GM23338 (cell line): ENCODE data around the gene CRY1. TPM values are rescaled to one million over a fixed set of nuclear protein-coding genes. Genes with fewer than 3 reads are reported as not detected.

Experiments used
- ATAC-seq: fragments of 200-7000 bp; cut with Tn5 transposase; 3 replicates; pipeline ENCODE4 v1.9.1; 2020
- DNase-seq: peaks from one replicate; pipeline ENCODE4 v3.0.0-alpha.2; 2015; ENCODE audit warnings: low spot score
- H2AFZ ChIP-seq: fragments of 200-600 bp; sonication (generic); 2 replicates; pipeline ENCODE4 v1.8.0; 2016; ENCODE audit warnings: antibody characterized with exemption, mild to moderate bottlenecking, moderate library complexity
- H3F3A ChIP-seq: fragments of 200-600 bp; sonication (generic); replicated peaks from 2 replicates; pipeline ENCODE4 v1.8.0; 2017; ENCODE audit warnings: antibody characterized with exemption, mixed run types, low read depth
- H3K27ac ChIP-seq: fragments of 200-600 bp; sonication (generic); 2 replicates; pipeline ENCODE4 v1.6.1; 2016; ENCODE audit warnings: low read depth
- H3K27me3 ChIP-seq: fragments of 200-600 bp; sonication (generic); 2 replicates; pipeline ENCODE4 v1.8.0; 2016; ENCODE audit warnings: mild to moderate bottlenecking, mixed run types, moderate library complexity; ENCODE audit not compliant: insufficient read depth
- H3K36me3 ChIP-seq: fragments of 200-600 bp; sonication (generic); 2 replicates; pipeline ENCODE4 v1.8.0; 2016; ENCODE audit warnings: mild to moderate bottlenecking; ENCODE audit not compliant: insufficient read depth
- H3K4me1 ChIP-seq: fragments of 200-600 bp; sonication (generic); 2 replicates; pipeline ENCODE4 v1.8.0; 2016; ENCODE audit warnings: mild to moderate bottlenecking, moderate library complexity; ENCODE audit not compliant: insufficient read depth
- H3K4me2 ChIP-seq: fragments of 200-600 bp; sonication (generic); 2 replicates; pipeline ENCODE4 v1.7.1; 2017; ENCODE audit warnings: mixed run types
- H3K4me3 ChIP-seq: fragments of 200-600 bp; sonication (generic); 2 replicates; pipeline ENCODE4 v1.6.1; 2016; ENCODE audit warnings: mixed run types
- H3K79me2 ChIP-seq: fragments of 200-600 bp; sonication (generic); replicated peaks from 2 replicates; pipeline ENCODE4 v1.8.0; 2017; ENCODE audit warnings: mild to moderate bottlenecking; ENCODE audit not compliant: insufficient read depth
- H3K9me2 ChIP-seq: fragments of 200-600 bp; sonication (generic); 2 replicates; pipeline ENCODE4 v1.8.0; 2017; ENCODE audit not compliant: insufficient read depth
- H4K20me1 ChIP-seq: fragments of 200-600 bp; sonication (generic); replicated peaks from 2 replicates; pipeline ENCODE4 v1.8.0; 2017; ENCODE audit warnings: mild to moderate bottlenecking; ENCODE audit not compliant: insufficient read depth
- H3K27ac Mint-ChIP-seq: 2 replicates; pipeline ENCODE4 v1.8.0; 2020; ENCODE audit warnings: inconsistent platforms, mild to moderate bottlenecking, moderate library complexity, mixed read lengths
- H3K27me3 Mint-ChIP-seq: 3 replicates; pipeline ENCODE4 v1.8.0; 2022; ENCODE audit warnings: low read depth, mild to moderate bottlenecking, moderate library complexity, mixed read lengths, inconsistent platforms; ENCODE audit not compliant: insufficient read depth, poor library complexity
- H3K36me3 Mint-ChIP-seq: 3 replicates; pipeline ENCODE4 v1.8.0; 2021; ENCODE audit warnings: low read depth, mild to moderate bottlenecking, inconsistent platforms, moderate library complexity, mixed read lengths
- H3K4me1 Mint-ChIP-seq: 3 replicates; pipeline ENCODE4 v1.8.0; 2020; ENCODE audit warnings: mild to moderate bottlenecking, inconsistent platforms, mixed read lengths
- H3K4me3 Mint-ChIP-seq: 3 replicates; pipeline ENCODE4 v1.8.0; 2021; ENCODE audit warnings: moderate library complexity, mild to moderate bottlenecking, inconsistent platforms, mixed read lengths
- H3K9me3 Mint-ChIP-seq: 3 replicates; pipeline ENCODE4 v1.8.0; 2020; ENCODE audit warnings: moderate library complexity, mild to moderate bottlenecking, inconsistent platforms, mixed read lengths
- CREB1 ChIP-seq: fragments of 250-450 bp; sonication (Bioruptor Pico); IDR thresholded peaks from 2 replicates; pipeline ENCODE4 v1.5.0; 2020; ENCODE audit warnings: low read depth, mild to moderate bottlenecking, moderate library complexity
- ETS1 ChIP-seq: IDR thresholded peaks from 2 replicates; pipeline ENCODE4 v1.6.1; 2016; ENCODE audit warnings: antibody characterized with exemption
- EZH2 ChIP-seq: fragments of 200-600 bp; sonication (generic); IDR thresholded peaks from one replicate; pipeline ENCODE4 v1.8.0; 2017; ENCODE audit warnings: antibody characterized with exemption, mild to moderate bottlenecking, low read depth; ENCODE audit not compliant: unreplicated experiment
- EZH2phosphoT487 ChIP-seq: fragments of 200-600 bp; sonication (generic); IDR thresholded peaks from one replicate; pipeline ENCODE4 v1.8.1; 2018; ENCODE audit warnings: antibody characterized with exemption; ENCODE audit not compliant: unreplicated experiment
- JUNB ChIP-seq: IDR thresholded peaks from one replicate; pipeline ENCODE4 v1.6.1; 2016; ENCODE audit warnings: antibody characterized with exemption; ENCODE audit not compliant: unreplicated experiment
- NANOG ChIP-seq: IDR thresholded peaks from 2 replicates; pipeline ENCODE4 v1.6.1; 2016; ENCODE audit warnings: antibody characterized with exemption, borderline replicate concordance
- POLR2AphosphoS5 ChIP-seq: IDR thresholded peaks from 2 replicates; pipeline ENCODE4 v1.6.1; 2016; ENCODE audit warnings: antibody characterized with exemption, low read depth
- REST ChIP-seq: IDR thresholded peaks from one replicate; pipeline ENCODE4 v1.6.1; 2018; ENCODE audit warnings: antibody characterized with exemption; ENCODE audit not compliant: unreplicated experiment
- STAT1 ChIP-seq: IDR thresholded peaks from one replicate; pipeline ENCODE4 v1.6.1; 2016; ENCODE audit warnings: antibody characterized with exemption; ENCODE audit not compliant: unreplicated experiment
- ZNF114 ChIP-seq: fragments of 250-450 bp; sonication (Bioruptor Pico); IDR thresholded peaks from 2 replicates; pipeline ENCODE4 v1.5.0; 2020; ENCODE audit warnings: mild to moderate bottlenecking, moderate library complexity
- ZNF331 ChIP-seq: fragments of 250-450 bp; sonication (Bioruptor Pico); IDR thresholded peaks from 2 replicates; pipeline ENCODE4 v1.5.0; 2020; ENCODE audit warnings: low read depth, mild to moderate bottlenecking, moderate library complexity
- polyA plus RNA-seq: library from polyadenylated mRNA; unstranded; fragments of >200 nt; fragmentation: Nextera tagmentation; extraction: Ambion mirVana; gene quantifications from 2 replicates; pipeline ENCODE4 v1.2.1, GENCODE V29; 2016
- total RNA-seq: library from RNA; depleted of rRNA; stranded (reverse); fragments of >200 nt; shearing (Covaris generic); gene quantifications from 2 replicates; pipeline ENCODE4 v1.2.3, GENCODE V29; 2014
- TF ChIP-seq, protein P1 (sequence below), 2 experiments: fragments of 200-600 bp in 1 of 2; sonication (generic) in 1 of 2; conservative IDR thresholded peaks; 2 replicates each; pipeline versions ENCODE4 v1.5.1 to v1.6.1; 2016 to 2017; ENCODE audit warnings: antibody characterized with exemption in 2 of 2, low read depth in 2 of 2, mild to moderate bottlenecking in 2 of 2, moderate library complexity in 1 of 2

CRY1 gene
- total and polyA plus RNA-seq, 2 experiments from 2014 or later = 27.7 to 28.2 TPM

GRCh38 chr12:107053709-107054108, 39.6 kb downstream of the CRY1 start (continued):
- TF ChIP-seq ETS1 = no peak
- no peak for TF ChIP-seq REST
- TF ChIP-seq EZH2phosphoT487 = no peak
- no peak for TF ChIP-seq NANOG
- no peak for TF ChIP-seq ZNF114
- no peak for TF ChIP-seq STAT1
- TF ChIP-seq, protein P1, sequence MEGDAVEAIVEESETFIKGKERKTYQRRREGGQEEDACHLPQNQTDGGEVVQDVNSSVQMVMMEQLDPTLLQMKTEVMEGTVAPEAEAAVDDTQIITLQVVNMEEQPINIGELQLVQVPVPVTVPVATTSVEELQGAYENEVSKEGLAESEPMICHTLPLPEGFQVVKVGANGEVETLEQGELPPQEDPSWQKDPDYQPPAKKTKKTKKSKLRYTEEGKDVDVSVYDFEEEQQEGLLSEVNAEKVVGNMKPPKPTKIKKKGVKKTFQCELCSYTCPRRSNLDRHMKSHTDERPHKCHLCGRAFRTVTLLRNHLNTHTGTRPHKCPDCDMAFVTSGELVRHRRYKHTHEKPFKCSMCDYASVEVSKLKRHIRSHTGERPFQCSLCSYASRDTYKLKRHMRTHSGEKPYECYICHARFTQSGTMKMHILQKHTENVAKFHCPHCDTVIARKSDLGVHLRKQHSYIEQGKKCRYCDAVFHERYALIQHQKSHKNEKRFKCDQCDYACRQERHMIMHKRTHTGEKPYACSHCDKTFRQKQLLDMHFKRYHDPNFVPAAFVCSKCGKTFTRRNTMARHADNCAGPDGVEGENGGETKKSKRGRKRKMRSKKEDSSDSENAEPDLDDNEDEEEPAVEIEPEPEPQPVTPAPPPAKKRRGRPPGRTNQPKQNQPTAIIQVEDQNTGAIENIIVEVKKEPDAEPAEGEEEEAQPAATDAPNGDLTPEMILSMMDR (conservative IDR thresholded peaks at IDR 0.05; ENCODE audit: low read depth in 2 of 2) = no peak
- no peak for TF ChIP-seq JUNB
- TF ChIP-seq ZNF331 (CRISPR knock-in tag) = no peak

DNA sequence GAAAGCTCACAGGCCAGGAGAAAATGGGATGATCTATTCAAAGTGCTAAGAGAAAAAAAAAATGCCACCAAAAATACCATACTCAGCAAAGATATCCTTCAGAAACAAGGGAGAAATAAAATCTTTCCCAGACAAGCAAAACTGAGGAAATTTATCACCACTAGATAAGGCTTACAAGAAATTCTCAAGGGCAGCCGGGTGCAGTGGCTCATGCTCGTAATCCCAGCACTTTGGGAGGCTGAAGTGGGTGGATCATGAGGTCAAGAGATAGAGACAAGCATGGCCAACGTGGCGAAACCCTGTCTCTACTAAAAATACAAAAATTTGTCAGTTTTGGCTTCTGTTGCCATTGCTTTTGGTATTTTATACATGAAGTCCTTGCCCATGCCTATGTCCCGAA, 48.2 kb downstream of the CRY1 start:
- H3K27me3 ChIP-seq = no peaks in the 10 kb centered on the region
- H3K27ac ChIP-seq = no peak overlapping the region
- Mint-ChIP-seq H3K4me3 (no peak overlapping the region), H3K9me3 (peaks cover 11% of the 10 kb centered on the region), H3K36me3 (peaks cover 17% of the 10 kb centered on the region), H3K27ac (no peak overlapping the region), H3K27me3 (no peaks in the 10 kb centered on the region), H3K4me1 (no peaks in the 10 kb centered on the region)
- H3K9me2 ChIP-seq = no peaks in the 10 kb centered on the region; the same call in 1 of the 2 replicates
- no peaks in the 10 kb centered on the region for H3K4me1 ChIP-seq
- no peaks in the 10 kb centered on the region; the same call in 1 of the 2 replicates for H3K36me3 ChIP-seq
- DNase-seq (no peak), ATAC-seq (no peak)
- no peak overlapping the region for H2AFZ ChIP-seq
- peaks cover 20% of the 10 kb centered on the region for H3K79me2 ChIP-seq
- no peak overlapping the region for H3K4me3 ChIP-seq
- H4K20me1 ChIP-seq = no peaks in the 10 kb centered on the region; the same call in 1 of the 2 replicates
- no peaks in the 10 kb centered on the region for H3F3A ChIP-seq
- H3K4me2 ChIP-seq = no peak overlapping the region
- TF ChIP-seq EZH2phosphoT487 (no peak), POLR2AphosphoS5 (no peak), ZNF331 (CRISPR knock-in tag) (no peak), CREB1 (CRISPR knock-in tag) (no peak), ZNF114 (no peak), JUNB (no peak), EZH2 (no peak)
- TF ChIP-seq, protein P1 (conservative IDR thresholded peaks at IDR 0.05; ENCODE audit: low read depth in 2 of 2) = no peak
